ENCODE measurements around the gene NBAS.
A peak's percentile ranks its signal among the peaks of the same experiment; 100 is the strongest.
"Not testable (repeated sequence)": the region's sequence is repeated elsewhere in the genome, so short reads cannot be mapped to it uniquely, and the experiment has no call there.

NBAS gene

DNA sequence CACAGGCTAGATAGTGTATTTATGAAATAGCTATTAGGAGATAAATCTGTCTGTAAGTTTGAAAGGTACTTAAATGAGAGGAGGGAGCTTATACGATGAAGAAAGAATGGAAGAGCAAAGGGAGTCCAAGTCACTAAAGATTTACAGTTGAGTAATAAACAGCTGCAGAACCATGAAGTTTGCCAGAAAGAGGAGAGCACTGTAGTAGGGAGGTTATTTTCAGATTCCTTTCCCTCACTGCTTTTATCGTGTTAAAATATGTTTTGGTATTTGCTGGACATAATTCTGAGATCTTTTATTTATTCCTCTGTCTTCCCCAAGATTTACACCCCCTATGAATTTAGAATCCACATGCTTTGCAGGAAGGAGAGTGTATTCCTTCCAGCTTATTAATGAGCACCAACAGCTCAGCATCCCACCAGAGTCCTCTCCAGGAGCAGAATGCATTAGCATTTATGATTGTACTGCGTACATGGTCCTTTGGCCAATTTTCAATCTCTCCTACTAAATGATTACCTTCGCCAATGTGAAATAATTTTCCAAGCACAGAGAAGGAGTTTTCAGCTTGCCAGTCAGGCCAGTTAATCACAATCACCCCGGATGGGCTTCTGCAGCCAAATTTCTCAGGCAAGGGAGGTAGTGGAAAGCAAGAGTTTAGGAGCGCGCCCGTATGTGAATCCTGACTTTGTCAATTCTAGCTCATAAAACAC, 297.0 kb downstream of the NBAS start:
- no peak for TF ChIP-seq POLR2A (IDR thresholded peaks at IDR 0.05; ENCODE audit: low read length)
- TF ChIP-seq GATA1 (IDR thresholded peaks at IDR 0.05; ENCODE audit: low read depth, low read length): no peak
- no peak for DNase-seq

DNA sequence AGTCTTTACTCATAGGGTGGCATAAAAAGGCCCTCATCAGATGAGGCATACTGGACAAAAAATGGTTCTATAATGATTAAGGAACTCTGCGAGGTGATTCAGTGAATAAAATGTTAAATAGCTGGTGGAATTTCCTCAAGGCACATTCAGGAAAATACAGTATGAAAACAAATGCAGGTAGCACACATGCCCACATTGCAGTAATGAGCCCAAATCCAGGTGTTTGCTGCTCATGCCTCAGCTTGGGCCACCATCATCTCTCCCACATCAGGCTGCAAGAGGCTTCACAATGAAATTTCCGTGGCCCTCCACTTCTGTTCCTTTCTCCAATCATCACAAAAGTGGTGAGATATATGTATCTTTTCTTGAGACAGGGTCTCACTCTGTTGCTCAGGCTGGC, 298.3 kb downstream of the NBAS start:
- DNase-seq: no peak
- TF ChIP-seq GATA1 (IDR thresholded peaks at IDR 0.05; ENCODE audit: low read depth, low read length) (no peak), POLR2A (IDR thresholded peaks at IDR 0.05; ENCODE audit: low read length) (no peak)

DNA sequence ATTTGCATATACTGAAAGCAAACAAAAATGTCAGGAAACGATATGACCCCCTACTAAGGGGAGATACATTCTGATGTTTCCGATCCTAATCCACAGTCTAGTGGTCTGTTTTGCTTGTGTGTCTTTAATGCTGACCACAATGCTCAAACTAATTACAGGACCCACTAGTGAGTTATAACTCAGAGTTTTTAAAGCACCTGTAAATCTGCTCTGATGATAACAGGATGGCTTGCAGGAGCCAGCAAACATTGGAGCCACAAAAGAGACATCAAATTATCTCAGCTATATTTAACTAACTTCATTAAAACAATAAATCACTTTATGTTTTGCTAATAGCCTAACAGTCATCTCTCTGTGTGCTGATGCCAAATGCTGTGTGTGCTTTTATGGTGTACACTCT, 300.3 kb downstream of the NBAS start:
- no peak for DNase-seq
- no peak for TF ChIP-seq GATA1 (IDR thresholded peaks at IDR 0.05; ENCODE audit: low read depth, low read length)

DNA sequence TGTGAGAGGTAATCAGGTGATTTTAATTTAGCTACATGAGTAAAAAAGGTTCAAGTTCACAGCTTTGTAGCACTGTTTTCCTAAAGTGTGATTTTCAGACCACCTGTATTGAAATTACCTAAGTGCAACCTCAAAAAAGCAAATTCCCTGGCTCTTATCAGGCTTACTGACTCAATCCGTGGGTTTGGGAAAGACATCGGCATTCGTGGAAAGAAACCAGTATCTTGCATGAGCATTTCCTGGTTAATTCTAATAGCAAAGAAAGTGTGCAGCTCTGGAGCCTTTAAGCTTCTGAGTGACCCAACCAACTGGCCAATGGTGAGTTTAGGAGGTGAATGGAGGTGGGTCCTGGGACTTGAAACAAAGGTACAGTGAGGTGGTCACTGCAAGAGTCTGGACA, 300.9 kb downstream of the NBAS start:
- TF ChIP-seq POLR2A (IDR thresholded peaks at IDR 0.05; ENCODE audit: low read length) (no peak), GATA1 (IDR thresholded peaks at IDR 0.05; ENCODE audit: low read depth, low read length) (no peak)
- DNase-seq: no peak

DNA sequence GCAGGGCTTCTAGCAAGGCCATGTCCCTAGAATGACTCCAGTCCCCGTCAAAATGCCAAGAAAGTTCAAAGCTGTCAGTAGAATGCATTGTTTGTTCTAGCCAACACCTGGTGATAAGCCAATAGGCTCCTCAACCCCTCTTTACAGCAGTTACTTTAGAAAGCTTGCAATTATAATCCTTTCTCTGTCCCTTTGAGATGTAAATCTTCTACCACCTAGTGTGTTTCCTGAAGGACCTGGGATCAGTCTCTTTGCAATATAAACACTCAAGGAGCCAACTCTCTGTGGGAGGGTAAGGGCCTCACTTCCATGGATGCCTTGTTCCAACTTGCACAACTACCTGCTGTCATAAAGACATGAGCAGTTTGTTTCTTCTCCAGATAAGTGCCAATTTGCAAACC, 301.8 kb downstream of the NBAS start:
- TF ChIP-seq GATA1 (IDR thresholded peaks at IDR 0.05; ENCODE audit: low read depth, low read length) (no peak), POLR2A (IDR thresholded peaks at IDR 0.05; ENCODE audit: low read length) (no peak)
- no peak for DNase-seq

DNA sequence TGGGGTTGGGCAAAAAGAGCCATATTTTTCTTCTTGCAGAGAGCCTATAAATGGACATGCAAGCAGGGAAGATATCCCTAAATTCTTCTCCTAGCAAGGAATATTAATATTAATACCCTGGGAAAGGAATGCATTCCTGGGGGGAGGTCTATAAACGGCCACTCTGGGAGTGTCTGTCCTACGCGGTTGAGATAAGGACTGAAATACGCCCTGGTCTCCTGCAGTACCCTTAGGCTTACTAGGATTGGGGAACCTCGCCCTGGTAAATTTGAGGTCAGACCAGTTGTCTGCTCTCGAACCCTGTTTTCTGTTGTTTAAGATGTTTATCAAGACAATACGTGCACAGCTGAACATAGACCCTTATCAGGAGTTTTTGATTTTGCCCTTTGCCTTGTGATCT, 302.7 kb downstream of the NBAS start:
- peak; percentile 17 to 40 for DNase-seq

DNA sequence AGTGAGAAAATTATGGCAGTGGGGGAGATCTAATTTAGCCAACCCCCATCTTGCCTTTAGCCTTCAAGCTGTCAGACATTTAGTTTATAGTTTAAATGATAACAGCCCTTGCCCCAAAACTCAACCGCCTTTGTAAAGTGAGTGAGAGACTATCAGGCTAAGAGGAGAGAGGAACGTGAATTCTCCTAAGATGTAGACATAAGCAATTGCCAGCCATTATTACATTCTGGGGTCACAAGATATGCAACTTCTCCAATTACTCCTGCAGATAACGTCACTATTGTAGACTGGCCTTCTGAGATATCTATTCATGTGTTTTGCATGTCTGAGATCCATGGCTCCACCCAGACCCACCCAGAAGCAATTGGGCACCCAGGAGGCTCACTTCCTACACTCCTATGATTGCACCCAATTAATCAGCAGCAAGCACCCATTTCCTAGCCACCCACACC, 307.3 kb downstream of the NBAS start:
- TF ChIP-seq GATA1 (IDR thresholded peaks at IDR 0.05; ENCODE audit: low read depth, low read length) (no peak), POLR2A (IDR thresholded peaks at IDR 0.05; ENCODE audit: low read length) (peak; percentile 50)
- peak; percentile 86 to 96 for DNase-seq

DNA sequence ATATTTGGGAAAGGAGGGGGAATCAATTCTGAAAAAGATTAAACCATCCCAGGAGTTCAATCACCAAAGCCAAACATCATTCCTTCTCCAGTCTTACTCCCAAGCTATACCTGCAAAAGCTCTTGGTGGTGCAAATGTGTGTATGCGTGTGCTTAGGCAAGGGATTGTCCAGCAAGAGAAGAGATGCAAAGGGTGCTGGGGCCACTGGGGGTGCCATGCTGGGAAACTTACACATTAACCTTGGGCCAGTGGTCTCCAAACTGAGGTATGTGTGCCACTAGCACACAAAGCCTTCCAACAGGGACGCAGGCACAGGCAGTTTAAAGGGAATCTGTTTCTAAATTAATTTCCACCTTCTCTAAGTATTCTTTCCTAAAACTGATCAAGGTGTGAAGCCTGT, 307.9 kb downstream of the NBAS start:
- TF ChIP-seq POLR2A (IDR thresholded peaks at IDR 0.05; ENCODE audit: low read length): no peak
- TF ChIP-seq GATA1 (IDR thresholded peaks at IDR 0.05; ENCODE audit: low read depth, low read length): no peak
- peak in 1 of 2 experiments; percentile 59 for DNase-seq

DNA sequence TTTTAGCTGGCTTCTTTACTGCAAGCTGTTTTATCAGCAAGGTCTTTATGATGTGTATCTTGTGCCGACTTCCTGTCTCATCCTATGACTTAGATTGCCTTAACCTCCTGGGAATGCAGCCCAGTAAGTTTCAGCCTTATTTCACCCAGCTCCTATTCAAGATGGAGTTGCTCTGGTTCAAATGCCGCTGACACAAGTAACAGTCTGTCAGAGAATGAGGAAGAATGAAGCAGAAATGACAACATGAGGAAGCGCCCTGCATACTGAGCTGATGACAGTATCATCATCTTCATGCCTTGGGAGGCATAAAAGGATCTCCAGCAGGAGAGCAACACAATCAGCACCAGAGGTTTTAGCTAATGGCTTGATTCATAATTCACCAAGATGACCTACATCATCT, 309.4 kb downstream of the NBAS start:
- TF ChIP-seq POLR2A (IDR thresholded peaks at IDR 0.05; ENCODE audit: low read length) (no peak), GATA1 (IDR thresholded peaks at IDR 0.05; ENCODE audit: low read depth, low read length) (no peak)
- no peak for DNase-seq

DNA sequence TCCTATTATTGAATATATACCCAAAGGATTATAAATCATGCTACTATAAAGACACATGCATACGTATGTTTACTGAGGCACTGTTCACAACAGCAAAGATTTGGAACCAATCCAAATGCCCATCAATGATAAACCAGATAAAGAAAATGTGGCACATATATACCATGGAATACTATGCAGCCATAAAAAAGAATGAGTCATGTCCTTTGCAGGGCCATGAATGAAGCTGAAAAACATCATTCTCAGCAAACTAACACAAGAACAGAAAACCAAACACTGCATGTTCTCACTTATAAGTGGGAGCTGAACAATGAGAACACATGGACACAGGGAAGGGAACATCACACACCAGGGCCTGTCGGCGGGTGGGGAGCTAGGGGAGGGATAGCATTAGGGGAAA, 310.2 kb downstream of the NBAS start:
- not testable (repeated sequence) for DNase-seq

DNA sequence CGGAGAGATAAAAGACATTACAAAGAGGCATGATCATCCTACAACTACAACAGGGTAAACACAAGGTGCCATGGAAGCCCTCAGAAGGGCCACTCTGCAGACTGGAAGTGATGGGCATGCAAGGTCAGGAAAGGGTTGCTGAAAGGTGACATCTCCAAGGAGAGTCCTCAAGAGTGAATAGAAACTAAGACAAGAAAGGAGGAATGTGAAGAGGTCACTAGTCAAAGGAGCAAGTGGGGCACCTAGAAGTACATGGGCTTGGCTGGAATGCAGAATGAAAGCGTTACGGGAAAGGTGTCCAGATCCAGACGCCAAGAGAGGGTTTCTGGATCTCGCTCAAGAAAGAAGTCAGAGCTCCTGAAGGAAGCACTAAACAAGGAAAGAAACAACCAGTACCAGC, 314.3 kb downstream of the NBAS start:
- DNase-seq: no peak
- no peak for TF ChIP-seq POLR2A (IDR thresholded peaks at IDR 0.05; ENCODE audit: low read length)
- no peak for TF ChIP-seq GATA1 (IDR thresholded peaks at IDR 0.05; ENCODE audit: low read depth, low read length)

DNA sequence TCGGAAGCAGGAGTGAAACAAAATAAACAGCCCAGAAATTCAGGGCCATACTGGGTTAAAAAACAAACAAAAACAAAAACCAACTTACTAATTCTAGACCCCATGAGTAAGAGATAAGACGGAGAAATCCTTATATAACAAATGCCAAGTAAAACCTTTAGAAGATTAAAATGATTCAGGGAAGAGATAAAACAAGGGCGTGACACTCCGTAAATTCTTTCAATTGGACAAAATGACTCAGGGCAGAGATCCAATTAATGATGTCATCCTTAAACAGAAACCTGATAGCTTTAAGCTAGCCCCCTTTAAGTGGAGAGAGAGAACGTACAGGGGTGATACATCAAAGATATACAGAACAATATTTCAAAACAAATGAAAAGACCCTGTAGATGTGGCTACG, 317.4 kb downstream of the NBAS start:
- TF ChIP-seq GATA1 (IDR thresholded peaks at IDR 0.05; ENCODE audit: low read depth, low read length) (no peak), POLR2A (IDR thresholded peaks at IDR 0.05; ENCODE audit: low read length) (no peak)
- peak; percentile 73 to 76 for DNase-seq

DNA sequence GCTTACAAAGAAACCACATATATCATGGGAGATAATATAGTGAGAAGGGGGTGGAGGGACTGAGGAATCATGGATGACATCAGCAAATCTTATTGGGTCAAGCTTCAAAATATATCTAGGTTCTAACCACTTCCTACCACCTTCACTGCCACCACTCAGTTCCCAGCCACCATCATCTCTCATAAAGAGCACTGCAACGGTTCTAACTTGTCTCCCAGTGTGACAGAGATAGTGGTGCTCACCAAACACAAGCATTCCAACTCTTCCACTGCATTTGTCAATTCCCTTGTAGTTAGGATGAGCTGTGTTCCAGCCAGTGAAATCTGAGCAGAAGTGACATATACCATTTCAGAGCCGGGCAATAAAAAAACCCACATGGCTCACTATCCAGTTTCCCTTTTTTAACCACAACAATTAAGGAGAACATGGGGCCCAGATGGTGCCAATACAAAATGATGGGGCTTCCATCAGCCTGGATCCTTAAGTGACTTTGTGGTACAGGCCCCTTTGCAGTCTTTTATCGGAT, 318.1 kb downstream of the NBAS start:
- peak; percentile 31 to 48 for DNase-seq

DNA sequence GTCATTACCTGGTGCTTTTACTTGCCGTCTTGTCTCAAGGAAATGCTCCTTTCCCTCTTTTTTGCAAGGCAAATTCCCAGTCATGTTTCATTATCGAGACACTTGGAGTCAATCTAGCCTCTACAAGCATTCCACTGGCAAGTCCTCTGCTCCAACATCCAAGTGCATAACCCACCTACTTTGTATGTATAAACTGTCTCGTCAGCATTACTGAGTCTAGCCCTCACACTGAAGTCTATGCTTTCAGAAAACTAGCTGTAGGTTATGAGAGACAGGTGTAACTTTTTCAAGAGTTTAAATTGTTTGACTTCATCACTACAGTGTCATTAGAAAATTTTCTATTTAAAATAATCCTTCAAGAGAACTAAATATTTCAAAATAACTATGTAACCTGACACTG, 319.2 kb downstream of the NBAS start:
- no peak for TF ChIP-seq POLR2A (IDR thresholded peaks at IDR 0.05; ENCODE audit: low read length)
- TF ChIP-seq GATA1 (IDR thresholded peaks at IDR 0.05; ENCODE audit: low read depth, low read length): no peak

More for the DNA sequence above, 318.1 kb downstream of the NBAS start:
- TF ChIP-seq POLR2A (IDR thresholded peaks at IDR 0.05; ENCODE audit: low read length) (no peak), GATA1 (IDR thresholded peaks at IDR 0.05; ENCODE audit: low read depth, low read length) (no peak)

DNA sequence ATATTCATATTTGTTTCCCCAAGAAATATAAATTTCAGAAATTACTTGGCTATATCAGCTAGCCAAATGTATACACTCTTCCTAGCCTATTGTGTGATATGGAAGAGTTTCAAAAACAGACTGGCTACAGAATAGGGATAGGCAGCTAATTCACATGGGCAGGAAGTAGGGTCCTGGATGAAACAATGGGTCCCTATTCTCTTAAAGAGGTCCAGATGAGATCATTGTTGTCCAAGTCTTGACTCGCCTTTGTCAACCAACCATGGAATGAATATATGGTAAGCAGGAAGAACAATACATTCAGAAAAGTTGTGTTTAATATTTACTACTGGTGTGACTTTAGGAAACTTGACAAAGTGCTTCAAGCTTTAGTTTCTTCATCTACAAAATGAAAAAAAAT, 319.9 kb downstream of the NBAS start:
- TF ChIP-seq POLR2A (IDR thresholded peaks at IDR 0.05; ENCODE audit: low read length) (no peak), GATA1 (IDR thresholded peaks at IDR 0.05; ENCODE audit: low read depth, low read length) (no peak)
- no peak for DNase-seq

More for the DNA sequence above, 319.2 kb downstream of the NBAS start:
- no peak for DNase-seq

DNA sequence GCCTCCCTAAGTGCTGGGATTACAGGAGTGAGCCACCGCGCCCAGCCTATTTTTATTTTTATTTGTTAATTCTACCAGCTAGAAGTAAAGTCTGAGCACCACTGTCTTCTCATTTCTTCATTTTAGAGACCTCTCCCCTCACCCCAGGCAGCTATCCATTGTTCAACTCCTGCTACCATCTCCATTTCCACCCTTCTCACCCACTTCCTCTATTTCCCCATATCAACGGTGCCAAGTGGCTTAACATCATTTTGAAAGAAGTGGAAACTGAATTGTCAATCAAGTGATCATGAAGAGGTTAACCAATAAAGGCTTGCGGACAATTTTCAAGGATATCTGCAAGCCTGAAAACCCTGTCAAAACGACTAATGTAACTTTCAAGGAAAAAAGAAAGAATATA, 323.1 kb downstream of the NBAS start:
- no peak for TF ChIP-seq GATA1 (IDR thresholded peaks at IDR 0.05; ENCODE audit: low read depth, low read length)
- no peak for DNase-seq
